ENCODE results near the gene CMKLR1.

GRCh38 chr12:108357834-108358579, 18.9 kb upstream of the CMKLR1 start:
- no peak for TF ChIP-seq POLR2A (IDR thresholded peaks at IDR 0.05)
- no peak for TF ChIP-seq CTCF (IDR thresholded peaks at IDR 0.05)
